Suprapubic skin (tissue), 4 donors: ENCODE results near the gene ANO2.

ENCODE experiments used
- POLR2A ChIP-seq, 2 donors: fragments of 450-650 bp; IDR thresholded peaks; one replicate each; pipeline ENCODE4 v1.6.1; 2017; ENCODE audit warnings: antibody characterized with exemption in 2 of 2, mild to moderate bottlenecking in 2 of 2, moderate library complexity in 2 of 2
- POLR2AphosphoS5 ChIP-seq, 3 donors: sonication (generic); formaldehyde crosslinking; IDR thresholded peaks; one replicate each; pipeline ENCODE4 v1.6.1; 2017; ENCODE audit warnings: antibody characterized with exemption in 3 of 3
- TF ChIP-seq, protein P1 (sequence below), 2 donors: fragments of 200-600 bp in 1 of 2; fragments of 450-650 bp in 1 of 2; sonication (generic) in 1 of 2; IDR thresholded peaks; one replicate each; pipeline ENCODE4 v1.5.1; 2016 to 2019; ENCODE audit warnings: antibody characterized with exemption in 2 of 2, mild to moderate bottlenecking in 1 of 2, moderate library complexity in 1 of 2

GRCh38 chr12:5945071-5946008 is at the start of gene ANO2:
- TF ChIP-seq, protein P1, sequence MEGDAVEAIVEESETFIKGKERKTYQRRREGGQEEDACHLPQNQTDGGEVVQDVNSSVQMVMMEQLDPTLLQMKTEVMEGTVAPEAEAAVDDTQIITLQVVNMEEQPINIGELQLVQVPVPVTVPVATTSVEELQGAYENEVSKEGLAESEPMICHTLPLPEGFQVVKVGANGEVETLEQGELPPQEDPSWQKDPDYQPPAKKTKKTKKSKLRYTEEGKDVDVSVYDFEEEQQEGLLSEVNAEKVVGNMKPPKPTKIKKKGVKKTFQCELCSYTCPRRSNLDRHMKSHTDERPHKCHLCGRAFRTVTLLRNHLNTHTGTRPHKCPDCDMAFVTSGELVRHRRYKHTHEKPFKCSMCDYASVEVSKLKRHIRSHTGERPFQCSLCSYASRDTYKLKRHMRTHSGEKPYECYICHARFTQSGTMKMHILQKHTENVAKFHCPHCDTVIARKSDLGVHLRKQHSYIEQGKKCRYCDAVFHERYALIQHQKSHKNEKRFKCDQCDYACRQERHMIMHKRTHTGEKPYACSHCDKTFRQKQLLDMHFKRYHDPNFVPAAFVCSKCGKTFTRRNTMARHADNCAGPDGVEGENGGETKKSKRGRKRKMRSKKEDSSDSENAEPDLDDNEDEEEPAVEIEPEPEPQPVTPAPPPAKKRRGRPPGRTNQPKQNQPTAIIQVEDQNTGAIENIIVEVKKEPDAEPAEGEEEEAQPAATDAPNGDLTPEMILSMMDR (IDR thresholded peaks at IDR 0.05), result no peak
- TF ChIP-seq POLR2A (IDR thresholded peaks at IDR 0.05) (no peak), POLR2AphosphoS5 (IDR thresholded peaks at IDR 0.05) (no peak)
